H9 (cell line): Measurements from ENCODE around the gene COL18A1. TPM values are rescaled to one million over a fixed set of nuclear protein-coding genes. Genes with fewer than 3 reads are reported as not detected.

Experiments used
- DNase-seq: peaks from one replicate; pipeline ENCODE4 v3.0.0-alpha.2; 2017
- H2AFZ ChIP-seq: one replicate; pipeline ENCODE4 v1.6.1; 2013; ENCODE audit warnings: mild to moderate bottlenecking, low read length, control low read depth, moderate library complexity
- H2AK5ac ChIP-seq: 2 replicates; pipeline ENCODE4 v1.6.1; 2013; ENCODE audit warnings: low read length, control low read depth, mixed read lengths; ENCODE audit not compliant: insufficient read length
- H2BK120ac ChIP-seq: one replicate; pipeline ENCODE4 v1.6.1; 2013; ENCODE audit warnings: low read depth, mild to moderate bottlenecking, low read length, control low read depth, inconsistent platforms; ENCODE audit not compliant: poor library complexity, severe bottlenecking
- H2BK12ac ChIP-seq: 2 replicates; pipeline ENCODE4 v1.6.1; 2013; ENCODE audit warnings: low read length, control low read depth, mixed read lengths, low read depth; ENCODE audit not compliant: insufficient read length
- H2BK15ac ChIP-seq: 2 replicates; pipeline ENCODE4 v1.6.1; 2013; ENCODE audit warnings: low read depth, low read length, control low read depth
- H2BK20ac ChIP-seq: one replicate; pipeline ENCODE4 v1.6.1; 2013; ENCODE audit warnings: low read depth, mild to moderate bottlenecking, low read length, control low read depth, inconsistent platforms; ENCODE audit not compliant: poor library complexity, severe bottlenecking
- H2BK5ac ChIP-seq: 2 replicates; pipeline ENCODE4 v1.6.1; 2013; ENCODE audit warnings: low read length, control low read depth, mixed read lengths; ENCODE audit not compliant: insufficient read length
- H3K14ac ChIP-seq: 2 replicates; pipeline ENCODE4 v1.6.1; 2013; ENCODE audit warnings: low read length, control low read depth; ENCODE audit not compliant: insufficient read depth
- H3K18ac ChIP-seq: 2 replicates; pipeline ENCODE4 v1.6.1; 2013; ENCODE audit warnings: low read depth, mild to moderate bottlenecking, mixed read lengths, low read length, control low read depth; ENCODE audit not compliant: insufficient read length
- H3K23ac ChIP-seq: 2 replicates; pipeline ENCODE4 v1.6.1; 2013; ENCODE audit warnings: low read length, control low read depth, mixed read lengths, low read depth; ENCODE audit not compliant: insufficient read length
- H3K23me2 ChIP-seq: 2 replicates; pipeline ENCODE4 v1.6.1; 2013; ENCODE audit warnings: low read depth, mild to moderate bottlenecking, mixed read lengths, low read length, control low read depth; ENCODE audit not compliant: insufficient read length, poor library complexity, severe bottlenecking
- H3K27ac ChIP-seq: 2 replicates; pipeline ENCODE4 v1.5.1; 2013; ENCODE audit warnings: low read length, control low read depth, mixed read lengths, low read depth; ENCODE audit not compliant: insufficient read length
- H3K27me3 ChIP-seq: 2 replicates; pipeline ENCODE4 v1.6.1; 2013; ENCODE audit warnings: low read length, control low read depth, inconsistent platforms; ENCODE audit not compliant: insufficient read depth
- H3K4ac ChIP-seq: 2 replicates; pipeline ENCODE4 v1.6.1; 2013; ENCODE audit warnings: low read depth, mild to moderate bottlenecking, control low read depth, inconsistent platforms, low read length, moderate library complexity
- H3K4me1 ChIP-seq: 2 replicates; pipeline ENCODE4 v1.6.1; 2013; ENCODE audit warnings: low read length, control low read depth, inconsistent platforms; ENCODE audit not compliant: insufficient read depth
- H3K4me2 ChIP-seq: 2 replicates; pipeline ENCODE4 v1.6.1; 2013; ENCODE audit warnings: low read length, control low read depth, mixed read lengths; ENCODE audit not compliant: insufficient read length, insufficient read depth
- H3K56ac ChIP-seq: 2 replicates; pipeline ENCODE4 v1.6.1; 2013; ENCODE audit warnings: low read depth, mild to moderate bottlenecking, mixed read lengths, low read length, control low read depth; ENCODE audit not compliant: insufficient read length
- H3K79me1 ChIP-seq: 2 replicates; pipeline ENCODE4 v1.6.1; 2013; ENCODE audit warnings: low read depth, mild to moderate bottlenecking, moderate library complexity, low read length, control low read depth, inconsistent platforms; ENCODE audit not compliant: insufficient read depth, poor library complexity, severe bottlenecking
- H3K79me2 ChIP-seq: 2 replicates; pipeline ENCODE4 v1.6.1; 2013; ENCODE audit warnings: low read length, control low read depth, inconsistent platforms; ENCODE audit not compliant: insufficient read depth
- H3K9ac ChIP-seq: 2 replicates; pipeline ENCODE4 v1.6.1; 2013; ENCODE audit warnings: low read length, control low read depth, mixed read lengths; ENCODE audit not compliant: insufficient read length; ENCODE audit errors: extremely low read depth
- H3K9me3 ChIP-seq: one replicate; pipeline ENCODE4 v1.6.1; 2013; ENCODE audit warnings: low read depth, low read length, inconsistent platforms; ENCODE audit not compliant: control insufficient read depth
- H3T11ph ChIP-seq: one replicate; pipeline ENCODE4 v1.6.1; 2013; ENCODE audit warnings: mild to moderate bottlenecking, low read length, control low read depth, inconsistent platforms
- H4K20me1 ChIP-seq: one replicate; pipeline ENCODE4 v1.6.1; 2013; ENCODE audit not compliant: control insufficient read depth, insufficient read length, insufficient read depth
- H4K5ac ChIP-seq: 2 replicates; pipeline ENCODE4 v1.6.1; 2013; ENCODE audit warnings: low read depth, mild to moderate bottlenecking, mixed read lengths, low read length, control low read depth; ENCODE audit not compliant: insufficient read length
- H4K8ac ChIP-seq: replicated peaks from 2 replicates; pipeline ENCODE4 v1.6.1; 2013; ENCODE audit warnings: low read length, control low read depth, mixed read lengths, low read depth; ENCODE audit not compliant: insufficient read length
- H4K91ac ChIP-seq: 2 replicates; pipeline ENCODE4 v1.6.1; 2013; ENCODE audit warnings: low read depth, mild to moderate bottlenecking, moderate library complexity, mixed read lengths, low read length, control low read depth; ENCODE audit not compliant: insufficient read length
- H3K27ac Mint-ChIP-seq, 3 experiments: 2 replicates in 2 of 3; 3 replicates in 1 of 3; pipeline ENCODE4 v1.8.0; 2020 to 2021; ENCODE audit warnings: mixed read lengths in 3 of 3, mild to moderate bottlenecking in 1 of 3, moderate library complexity in 1 of 3
- H3K27me3 Mint-ChIP-seq: 2 replicates; pipeline ENCODE4 v1.8.0; 2021; ENCODE audit warnings: low read depth, mild to moderate bottlenecking, moderate library complexity, mixed read lengths
- H3K36me3 Mint-ChIP-seq, 3 experiments: 2 replicates in 2 of 3; 3 replicates in 1 of 3; pipeline ENCODE4 v1.8.0; 2020 to 2021; ENCODE audit warnings: low read depth in 3 of 3, mixed read lengths in 3 of 3; ENCODE audit not compliant: insufficient read depth in 1 of 3
- H3K4me1 Mint-ChIP-seq, 2 experiments: 2 replicates each; pipeline ENCODE4 v1.8.0; 2020; ENCODE audit warnings: mixed read lengths in 2 of 2
- H3K4me3 Mint-ChIP-seq, 2 experiments: 2 replicates in 1 of 2; 3 replicates in 1 of 2; pipeline ENCODE4 v1.8.0; 2020 to 2021; ENCODE audit warnings: mild to moderate bottlenecking in 2 of 2, mixed read lengths in 2 of 2, moderate library complexity in 1 of 2
- H3K9me3 Mint-ChIP-seq, 2 experiments: 2 replicates in 1 of 2; 3 replicates in 1 of 2; pipeline ENCODE4 v1.8.0; 2020; ENCODE audit warnings: mild to moderate bottlenecking in 2 of 2, mixed read lengths in 2 of 2, moderate library complexity in 1 of 2
- CTCF ChIP-seq: fragments of 200-600 bp; sonication (generic); conservative IDR thresholded peaks from 3 replicates; pipeline ENCODE4 v1.8.0; 2021; ENCODE audit warnings: antibody characterized with exemption, mild to moderate bottlenecking
- WGBS: extraction: QIAGEN DNeasy Blood & Tissue Kit; methylation state at CpG from one replicate; pipeline ENCODE4 v1.1.7; 2013; ENCODE audit warnings: missing lambda C conversion rate, low lambda C conversion rate, mixed read lengths; ENCODE audit not compliant: insufficient read length; ENCODE audit errors: extremely low coverage; 5-methylcytosine and 5-hydroxymethylcytosine counted together
- total RNA-seq: library from RNA; stranded (reverse); gene quantifications from 2 replicates; pipeline ENCODE4 v1.2.1, GENCODE V29; 2021

The COL18A1 gene
- total RNA-seq, 1 experiment from 2014 or later: 232 TPM

GRCh38 chr21:45381036-45381787 lies 23.8 kb upstream of the COL18A1 start:
- no peak overlapping the region for H3K56ac ChIP-seq
- no peaks in the 10 kb centered on the region for H3K27me3 ChIP-seq
- TF ChIP-seq CTCF: no peak
- H2AK5ac ChIP-seq: no peak overlapping the region
- H3K9me3 ChIP-seq: no peaks in the 10 kb centered on the region
- H3K36me3 Mint-ChIP-seq: peaks cover 0 to 18% (median 7%) of the 10 kb centered on the region in 3 experiments; a peak in 5 of 7 replicates
- H3K9ac ChIP-seq: no peak overlapping the region
- H3K23ac ChIP-seq: no peak overlapping the region
- no peak overlapping the region for H3T11ph ChIP-seq
- H3K4me2 ChIP-seq: no peak overlapping the region
- no peak overlapping the region for H3K14ac ChIP-seq
- H3K27ac ChIP-seq: no peak overlapping the region
- no peaks in the 10 kb centered on the region; the same call in 1 of the 2 replicates for H3K4me1 ChIP-seq
- H3K27me3 Mint-ChIP-seq: peaks cover 6% of the 10 kb centered on the region
- no peak overlapping the region for H2BK15ac ChIP-seq
- H4K8ac ChIP-seq: no peak overlapping the region
- H4K91ac ChIP-seq: no peak overlapping the region
- no peak for DNase-seq
- H3K4me3 Mint-ChIP-seq: no peak overlapping the region
- H4K20me1 ChIP-seq: no peaks in the 10 kb centered on the region
- H2BK5ac ChIP-seq: no peak overlapping the region
- H3K27ac Mint-ChIP-seq: no peak overlapping the region; a peak in 1 of 7 replicates
- H3K9me3 Mint-ChIP-seq: peaks cover 13 to 20% of the 10 kb centered on the region in 2 experiments
- no CpG with 5 or more reads among the region's 24 CpGs for WGBS
- H3K23me2 ChIP-seq: no peaks in the 10 kb centered on the region
- H4K5ac ChIP-seq: no peak overlapping the region
- H3K79me1 ChIP-seq: no peaks in the 10 kb centered on the region
- H2BK12ac ChIP-seq: no peak overlapping the region
- H3K4me1 Mint-ChIP-seq: peaks cover 39 to 40% of the 10 kb centered on the region in 2 experiments
- no peak overlapping the region for H3K18ac ChIP-seq
- no peak overlapping the region for H2BK120ac ChIP-seq
- no peak overlapping the region for H2BK20ac ChIP-seq
- no peak overlapping the region for H3K4ac ChIP-seq
- H3K79me2 ChIP-seq: no peaks in the 10 kb centered on the region
- no peak overlapping the region for H2AFZ ChIP-seq
